ENCODE measurements around the gene AKT2. TPM values are rescaled to one million over a fixed set of nuclear protein-coding genes. Genes with fewer than 3 reads are reported as not detected.

Gene AKT2
- total RNA-seq, 3 donors from 2014 or later (not counting 1 experiment from before 2014, with no cell fraction given) = 234 to 292 (median 261) TPM

GRCh38 chr19:40262422-40262821 lies 22.7 kb downstream of the AKT2 start:
- Histone ChIP-seq H3K36me3 (ENCODE audit: control insufficient read depth, insufficient read depth, low read length) (peaks cover 20% of the 10 kb centered on the region), H3K9me3 (ENCODE audit: control insufficient read depth, insufficient read depth, low read length) (no peaks in the 10 kb centered on the region), H3K4me3 (ENCODE audit: low read length) (no peak overlapping the region), H3K27ac (ENCODE audit: low read length) (no peak overlapping the region), H3K27me3 (ENCODE audit: control insufficient read depth, insufficient read depth, low read length) (no peaks in the 10 kb centered on the region), H3K4me1 (ENCODE audit: control insufficient read depth, insufficient read depth, low read length) (no peaks in the 10 kb centered on the region)
- DNase-seq (no peak), ATAC-seq (no peak)
- H3K27ac Mint-ChIP-seq = peak overlapping the region; percentile 50 to 60
- intact Hi-C loops (cut with micrococcal nuclease) = no loop called here
- no peak overlapping the region for H3K4me3 Mint-ChIP-seq
- H3K4me1 Mint-ChIP-seq = peaks cover 47 to 73% of the 10 kb centered on the region in 2 donors
- H3K27me3 Mint-ChIP-seq (ENCODE audit: low read depth in 2 of 2) = no peaks in the 10 kb centered on the region
- no peaks in the 10 kb centered on the region for H3K9me3 Mint-ChIP-seq
- TF ChIP-seq CTCF (IDR thresholded peaks at IDR 0.05) = no peak
- WGBS (ENCODE audit: insufficient coverage) = 98% methylated on average over 3 of the region's 3 CpGs
- H3K36me3 Mint-ChIP-seq = no peaks in the 10 kb centered on the region

GRCh38 chr19:40261631-40262030 lies 23.5 kb downstream of the AKT2 start:
- ATAC-seq = no peak
- 94% methylated on average over 6 of the region's 8 CpGs for WGBS (ENCODE audit: insufficient coverage)
- no peaks in the 10 kb centered on the region for H3K36me3 Mint-ChIP-seq

GRCh38 chr19:40257096-40257517 lies 28.0 kb downstream of the AKT2 start:
- Histone ChIP-seq H3K36me3 (ENCODE audit: control insufficient read depth, insufficient read depth, low read length) (peaks cover 35% of the 10 kb centered on the region), H3K9me3 (ENCODE audit: control insufficient read depth, insufficient read depth, low read length) (no peaks in the 10 kb centered on the region), H3K4me3 (ENCODE audit: low read length) (no peak overlapping the region), H3K4me1 (ENCODE audit: control insufficient read depth, insufficient read depth, low read length) (no peaks in the 10 kb centered on the region), H3K27me3 (ENCODE audit: control insufficient read depth, insufficient read depth, low read length) (no peaks in the 10 kb centered on the region), H3K27ac (ENCODE audit: low read length) (no peak overlapping the region)
- TF ChIP-seq CTCF (IDR thresholded peaks at IDR 0.05) = no peak
- DNase-seq = no peak
- Mint-ChIP-seq H3K27ac (no peak overlapping the region), H3K36me3 (peaks cover 6% of the 10 kb centered on the region), H3K9me3 (no peaks in the 10 kb centered on the region), H3K27me3 (ENCODE audit: low read depth in 2 of 2) (no peaks in the 10 kb centered on the region), H3K4me3 (no peak overlapping the region), H3K4me1 (peaks cover 48 to 73% of the 10 kb centered on the region in 2 donors)
- intact Hi-C loops (cut with micrococcal nuclease) = no loop called here
- ATAC-seq = no peak
- 91% methylated on average over 9 of the region's 9 CpGs for WGBS (ENCODE audit: insufficient coverage)

More at GRCh38 chr19:40261631-40262030, 23.5 kb downstream of the AKT2 start:
- peaks cover 44 to 72% of the 10 kb centered on the region in 2 donors for H3K4me1 Mint-ChIP-seq
- DNase-seq = no peak
- TF ChIP-seq CTCF (IDR thresholded peaks at IDR 0.05) = no peak
- no peak overlapping the region for H3K27ac ChIP-seq (ENCODE audit: low read length)
- no peak overlapping the region for H3K4me3 Mint-ChIP-seq
- no peaks in the 10 kb centered on the region for H3K27me3 Mint-ChIP-seq (ENCODE audit: low read depth in 2 of 2)
- H3K36me3 ChIP-seq (ENCODE audit: control insufficient read depth, insufficient read depth, low read length) = peaks cover 23% of the 10 kb centered on the region
- intact Hi-C loops (cut with micrococcal nuclease) = no loop called here
- H3K9me3 ChIP-seq (ENCODE audit: control insufficient read depth, insufficient read depth, low read length) = no peaks in the 10 kb centered on the region
- H3K4me3 ChIP-seq (ENCODE audit: low read length) = no peak overlapping the region
- H3K4me1 ChIP-seq (ENCODE audit: control insufficient read depth, insufficient read depth, low read length) = no peaks in the 10 kb centered on the region
- H3K9me3 Mint-ChIP-seq = no peaks in the 10 kb centered on the region
- H3K27ac Mint-ChIP-seq = peak overlapping the region; percentile 50 to 60
- no peaks in the 10 kb centered on the region for H3K27me3 ChIP-seq (ENCODE audit: control insufficient read depth, insufficient read depth, low read length)

GRCh38 chr19:40256512-40256911 lies 28.6 kb downstream of the AKT2 start:
- no peak overlapping the region for H3K27ac Mint-ChIP-seq
- Histone ChIP-seq H3K27me3 (ENCODE audit: control insufficient read depth, insufficient read depth, low read length) (no peaks in the 10 kb centered on the region), H3K9me3 (ENCODE audit: control insufficient read depth, insufficient read depth, low read length) (no peaks in the 10 kb centered on the region), H3K27ac (ENCODE audit: low read length) (no peak overlapping the region), H3K4me1 (ENCODE audit: control insufficient read depth, insufficient read depth, low read length) (no peaks in the 10 kb centered on the region), H3K4me3 (ENCODE audit: low read length) (no peak overlapping the region), H3K36me3 (ENCODE audit: control insufficient read depth, insufficient read depth, low read length) (peaks cover 38% of the 10 kb centered on the region)
- WGBS (ENCODE audit: insufficient coverage) = 97% methylated on average over 5 of the region's 8 CpGs
- no peak for DNase-seq
- peaks cover 46 to 73% of the 10 kb centered on the region in 2 donors for H3K4me1 Mint-ChIP-seq
- H3K9me3 Mint-ChIP-seq = no peaks in the 10 kb centered on the region
- no peak overlapping the region for H3K4me3 Mint-ChIP-seq
- peaks cover 6% of the 10 kb centered on the region for H3K36me3 Mint-ChIP-seq
- no peak for ATAC-seq
- intact Hi-C loops (cut with micrococcal nuclease) = no loop called here
- no peak for TF ChIP-seq CTCF (IDR thresholded peaks at IDR 0.05)
- H3K27me3 Mint-ChIP-seq (ENCODE audit: low read depth in 2 of 2) = no peaks in the 10 kb centered on the region
